HL-60/S4 treated with retinoic acid at 250 ng/mL for 4 days and 3 days (cell line): ENCODE results near the gene ARHGAP15.

ENCODE experiments used
- in situ Hi-C: fragments of 300-500 bp; cut with MboI; formaldehyde crosslinking; loops from 2 replicates; pipeline ENCODE4 v1.7.0; 2022; ENCODE audit warnings: low sequenced_read_pairs

ARHGAP15 gene

DNA sequence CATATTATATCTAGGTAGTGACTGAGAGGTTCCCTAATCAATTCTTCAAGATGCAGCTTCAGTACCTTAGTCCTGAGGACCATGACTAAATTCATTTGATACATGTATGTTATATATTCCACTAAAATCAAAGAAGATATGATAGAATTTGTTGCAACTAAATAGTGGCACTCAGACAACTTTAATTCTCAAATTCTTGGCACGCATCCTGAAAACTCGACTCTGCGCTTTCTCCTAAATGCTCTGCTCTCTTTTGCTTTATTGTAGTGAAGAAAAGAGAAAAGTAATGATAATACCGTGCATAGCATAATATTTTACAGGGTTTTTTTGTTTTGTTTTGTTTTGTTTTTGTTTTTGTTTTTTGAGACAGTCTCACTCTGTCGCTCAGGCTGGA is 475.3 kb downstream of the ARHGAP15 start:
- in situ Hi-C loops = no loop called here

DNA sequence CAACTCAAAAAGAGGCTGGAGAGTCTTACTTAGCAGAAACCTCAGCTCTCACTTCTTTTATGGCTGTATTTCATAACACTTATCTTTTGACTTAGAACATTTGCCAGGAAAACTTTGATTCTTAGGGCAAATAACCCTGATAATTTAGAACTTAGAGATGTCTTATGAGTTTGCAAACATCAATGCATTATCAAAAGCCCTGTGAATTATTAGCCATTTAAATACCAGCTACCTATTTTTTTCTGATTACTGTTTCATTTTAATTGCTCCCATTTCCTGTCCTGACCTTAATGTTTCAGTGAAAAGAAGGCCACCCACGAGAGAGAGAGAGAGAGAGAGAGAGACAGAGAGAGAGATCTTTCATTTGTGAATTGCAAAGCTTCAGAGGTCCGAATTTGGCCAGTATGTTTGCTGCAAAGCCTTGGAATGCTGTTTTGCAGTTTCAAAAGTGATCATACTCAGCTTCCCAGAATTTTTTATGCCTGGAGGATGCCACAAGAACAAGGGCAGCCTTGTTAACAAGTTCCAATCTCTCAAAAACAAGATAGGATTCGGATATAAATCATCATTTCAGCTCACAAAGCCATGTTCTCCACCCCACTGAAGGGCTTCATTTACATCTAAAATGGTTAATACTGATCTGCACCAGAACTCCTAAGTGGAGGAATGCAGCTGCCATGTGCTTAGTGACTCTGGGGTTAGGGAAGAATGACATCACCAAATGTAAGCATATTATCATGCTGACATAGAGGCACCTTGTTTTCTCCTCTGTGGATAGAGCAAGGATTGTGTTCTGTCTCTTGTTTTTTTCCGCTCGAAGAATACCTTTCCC is 478.2 kb downstream of the ARHGAP15 start:
- in situ Hi-C loops = no loop called here

DNA sequence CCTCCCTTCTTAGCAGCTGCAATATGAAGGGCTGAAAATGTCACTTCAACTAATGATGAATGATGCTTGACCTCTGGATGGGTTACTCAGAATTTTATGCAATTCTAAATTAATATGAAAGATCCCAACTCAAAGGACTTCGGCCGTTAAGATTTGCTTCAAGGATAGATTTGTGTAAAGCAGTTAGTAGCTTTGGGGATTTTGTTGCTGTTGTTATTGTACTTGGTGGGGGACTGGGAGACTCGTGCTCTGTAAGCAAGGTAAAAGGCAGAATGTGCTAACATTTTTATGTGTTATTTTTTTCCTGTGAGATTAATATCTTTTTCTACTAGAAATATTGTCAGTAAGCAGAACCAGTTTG is 478.8 kb downstream of the ARHGAP15 start:
- in situ Hi-C loops = no loop called here

DNA sequence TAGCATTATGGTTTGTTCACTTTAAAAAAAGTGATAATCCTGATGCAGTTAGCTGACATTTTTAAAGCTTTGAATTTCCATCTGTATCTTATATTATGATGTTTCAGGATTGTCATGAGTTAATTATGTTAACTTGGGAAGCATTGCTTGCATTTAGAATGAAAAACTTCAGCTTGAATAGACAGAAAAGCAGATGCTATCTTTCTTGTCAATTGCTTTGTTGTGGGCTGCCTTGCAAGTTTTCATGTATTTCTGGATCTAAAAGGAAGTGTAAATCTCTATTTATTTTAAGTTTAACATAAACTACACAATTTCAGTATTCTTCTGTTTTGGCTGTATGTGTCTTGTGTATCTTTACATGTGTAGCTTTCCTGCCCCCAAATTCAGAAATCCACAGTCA is 479.5 kb downstream of the ARHGAP15 start:
- in situ Hi-C loops = no loop called here

DNA sequence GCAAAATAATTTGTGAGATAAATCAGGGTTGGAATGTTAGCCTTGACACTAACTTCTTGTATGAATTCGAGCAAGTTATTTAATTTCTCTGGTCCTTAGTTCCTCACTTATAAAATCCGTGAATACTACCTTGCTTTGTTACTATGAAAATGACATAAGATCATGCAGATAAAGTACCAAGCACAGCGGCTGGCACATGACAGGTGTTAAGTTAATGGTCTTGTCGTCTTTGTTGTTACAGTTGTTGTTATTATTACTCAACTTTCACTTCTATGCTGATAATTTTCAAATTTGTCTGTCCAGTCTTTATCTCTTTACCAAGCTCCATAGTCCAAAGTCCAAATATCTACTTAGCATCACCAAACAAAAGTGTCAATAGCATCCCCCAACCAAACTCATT is 482.1 kb downstream of the ARHGAP15 start:
- in situ Hi-C loops = no loop called here

DNA sequence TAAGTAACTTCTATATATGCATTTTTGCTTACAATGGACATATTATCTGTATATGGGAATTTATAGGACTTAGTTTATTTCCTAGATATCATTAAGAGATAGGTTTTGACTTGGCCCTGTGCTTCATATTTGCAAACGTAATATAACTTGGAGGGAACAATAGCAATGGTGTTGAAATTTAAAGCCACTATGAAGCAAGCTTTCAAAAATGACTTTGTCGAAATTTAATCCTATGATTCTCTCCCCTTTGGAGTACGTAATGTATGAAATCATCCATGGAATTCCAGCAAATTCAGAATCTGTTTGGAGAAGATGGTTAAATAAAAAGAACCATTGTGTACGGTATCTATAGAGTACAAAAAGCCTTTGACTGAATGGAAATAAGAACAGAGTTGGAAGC is 486.3 kb downstream of the ARHGAP15 start:
- in situ Hi-C loops = no loop called here

DNA sequence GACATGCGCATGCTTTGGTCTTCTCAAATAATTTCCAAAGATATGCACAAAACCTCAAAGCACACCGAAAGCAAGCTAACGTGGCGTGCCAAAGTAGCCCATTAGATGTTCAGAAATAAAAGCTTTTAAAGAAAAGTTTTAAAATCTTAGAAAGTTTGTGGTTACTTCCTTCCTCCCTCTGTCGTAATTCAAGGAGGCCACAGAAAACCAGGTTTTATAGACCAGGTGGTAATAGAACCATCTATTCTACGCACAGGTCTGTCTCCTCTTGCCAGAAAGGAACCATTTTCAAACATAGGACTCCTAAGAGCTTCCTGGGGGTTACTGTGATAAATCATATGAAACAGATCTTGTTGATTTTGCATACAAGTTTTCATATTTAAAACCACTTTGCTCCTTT is 487.2 kb downstream of the ARHGAP15 start:
- in situ Hi-C loops = no loop called here

DNA sequence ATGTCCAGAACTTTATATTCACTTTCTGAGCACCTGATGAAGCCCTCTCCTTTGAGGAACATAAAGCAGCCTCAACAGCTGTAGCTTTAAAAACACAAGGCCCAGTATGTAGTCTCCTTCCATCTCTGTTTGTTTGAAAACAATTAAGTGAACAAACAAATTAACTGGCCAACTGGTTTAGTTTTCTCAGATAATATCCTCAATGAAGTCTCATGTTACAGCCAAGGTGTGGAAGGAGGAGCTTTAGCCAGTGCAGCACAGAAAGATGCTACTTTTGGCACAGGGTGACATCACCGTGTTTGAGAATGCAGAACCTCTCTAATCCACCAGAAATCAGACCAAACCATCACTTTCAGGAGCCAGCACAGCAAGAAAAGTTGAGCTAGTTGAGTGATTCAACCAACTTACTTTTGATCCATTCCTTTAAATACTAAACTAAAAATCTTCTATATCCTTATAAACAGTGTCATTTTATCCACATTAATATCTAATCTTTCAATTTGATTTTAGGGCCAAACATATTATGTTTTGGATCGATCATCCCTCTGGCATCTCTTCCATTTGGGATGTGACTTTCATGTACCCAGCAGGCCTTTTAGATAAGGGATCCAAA is 488.7 kb downstream of the ARHGAP15 start:
- in situ Hi-C loops = no loop called here

DNA sequence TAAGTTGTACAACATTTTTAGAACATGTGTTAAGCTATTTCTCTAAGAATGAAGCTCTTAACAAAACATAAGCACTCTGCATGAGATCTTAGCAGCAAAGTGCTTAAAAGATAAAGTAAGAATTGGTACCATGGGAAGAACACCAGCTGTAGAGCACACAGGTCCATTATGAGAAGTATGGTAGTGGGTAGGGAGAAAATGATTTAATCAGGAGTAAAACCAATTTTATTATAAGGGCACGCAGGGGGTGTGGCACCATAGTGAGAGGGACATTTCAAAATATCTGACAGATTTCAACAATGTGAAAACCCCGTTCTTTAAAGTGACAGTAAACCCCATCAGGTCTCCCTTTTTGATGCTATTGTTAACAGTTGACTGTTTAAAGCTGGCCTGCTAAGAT is 492.9 kb downstream of the ARHGAP15 start:
- in situ Hi-C loops = no loop called here

DNA sequence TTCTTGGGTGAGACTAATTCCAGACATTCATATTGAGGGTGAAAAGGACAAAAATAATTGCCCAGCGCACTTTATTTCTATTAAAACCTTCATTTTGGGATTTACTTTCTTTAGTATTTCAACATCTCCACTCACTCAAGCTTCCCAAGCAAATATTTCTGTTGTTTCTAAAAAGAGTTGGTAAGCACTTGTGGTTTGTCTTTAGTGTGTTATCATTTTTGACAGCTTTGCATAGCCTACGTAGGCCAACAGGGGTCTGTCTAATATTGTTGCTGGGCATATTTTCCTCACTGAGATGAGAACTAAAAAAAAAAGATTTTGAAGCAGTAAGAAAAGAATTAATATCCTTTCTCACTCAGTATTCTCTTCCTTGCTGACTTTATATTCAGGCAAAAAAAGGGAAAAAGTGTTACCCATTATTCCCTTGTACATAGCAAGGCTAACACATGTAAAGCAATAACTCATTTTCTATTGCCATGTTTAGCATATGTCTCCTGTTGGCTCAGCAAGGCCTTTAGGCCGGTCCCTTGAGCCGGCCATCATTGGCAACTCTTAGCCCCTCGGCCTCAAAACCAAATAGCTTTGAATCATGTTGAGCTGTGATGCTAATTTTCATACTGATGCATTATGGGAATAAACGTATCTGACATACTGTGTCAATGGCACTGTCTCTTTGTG is 494.2 kb downstream of the ARHGAP15 start:
- in situ Hi-C loops = no loop called here

DNA sequence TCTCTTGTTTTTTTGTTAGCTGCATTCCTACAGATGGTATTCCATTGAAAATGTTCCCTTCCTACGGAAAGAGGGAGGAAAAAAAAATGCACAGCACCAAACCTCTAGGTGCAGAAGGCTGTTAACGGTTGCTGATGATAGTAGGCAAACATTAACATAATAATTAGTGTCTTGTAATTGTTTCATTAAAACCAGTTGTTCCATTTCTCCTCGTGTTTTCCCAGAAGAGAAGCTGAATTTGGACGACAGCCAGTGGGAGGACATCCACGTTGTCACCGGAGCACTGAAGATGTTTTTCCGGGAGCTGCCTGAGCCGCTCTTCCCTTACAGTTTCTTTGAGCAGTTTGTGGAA is 494.7 kb downstream of the ARHGAP15 start:
- in situ Hi-C loops = no loop called here

DNA sequence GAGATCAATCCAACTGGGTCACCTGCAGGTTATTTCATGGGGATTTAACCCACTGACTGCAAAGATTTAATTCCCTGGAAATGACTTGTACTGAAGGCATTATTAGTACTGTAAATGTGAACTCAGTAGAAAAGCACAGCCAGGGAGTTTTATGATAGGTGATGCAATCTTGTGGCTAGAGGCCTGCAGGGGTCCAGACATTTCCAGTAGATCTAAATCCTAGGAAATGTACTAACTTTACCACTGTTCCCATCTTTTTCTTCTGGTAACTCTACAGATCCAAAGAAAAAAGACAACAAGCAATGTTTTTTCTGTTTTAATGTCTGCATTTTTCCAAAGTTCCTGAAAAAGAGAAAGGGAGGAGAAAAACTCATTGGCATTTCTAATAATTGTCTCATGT is 500.1 kb downstream of the ARHGAP15 start:
- in situ Hi-C loops = no loop called here

DNA sequence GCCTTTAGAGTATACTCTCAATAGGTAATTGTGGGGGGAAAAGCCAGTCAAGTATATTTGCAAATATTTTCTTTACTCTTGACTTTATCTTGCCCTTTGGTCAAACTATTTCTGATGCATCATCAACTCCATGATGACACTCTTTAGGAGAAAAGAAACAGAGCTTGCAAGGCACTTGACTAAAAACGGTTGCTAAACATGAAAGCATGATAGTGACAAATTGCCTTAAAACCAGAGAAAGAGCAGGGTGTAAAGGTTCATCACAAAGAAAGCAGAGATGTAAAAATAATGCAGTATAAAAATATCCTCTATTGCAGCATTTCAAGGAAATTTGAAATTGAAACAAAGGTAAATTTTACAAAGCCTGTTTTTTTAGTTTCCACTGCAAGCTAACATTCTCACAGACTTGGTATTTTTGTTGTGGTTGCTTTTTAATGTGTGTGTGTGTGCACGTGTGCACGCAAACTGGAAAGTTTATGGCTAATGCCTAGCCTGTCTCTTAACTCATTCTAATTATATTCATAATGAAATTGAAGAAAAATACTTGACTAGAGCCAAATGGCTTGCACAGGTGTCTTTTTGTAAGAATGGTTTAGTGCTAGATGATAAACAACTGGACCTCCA is 503.6 kb downstream of the ARHGAP15 start:
- in situ Hi-C loops = no loop called here

DNA sequence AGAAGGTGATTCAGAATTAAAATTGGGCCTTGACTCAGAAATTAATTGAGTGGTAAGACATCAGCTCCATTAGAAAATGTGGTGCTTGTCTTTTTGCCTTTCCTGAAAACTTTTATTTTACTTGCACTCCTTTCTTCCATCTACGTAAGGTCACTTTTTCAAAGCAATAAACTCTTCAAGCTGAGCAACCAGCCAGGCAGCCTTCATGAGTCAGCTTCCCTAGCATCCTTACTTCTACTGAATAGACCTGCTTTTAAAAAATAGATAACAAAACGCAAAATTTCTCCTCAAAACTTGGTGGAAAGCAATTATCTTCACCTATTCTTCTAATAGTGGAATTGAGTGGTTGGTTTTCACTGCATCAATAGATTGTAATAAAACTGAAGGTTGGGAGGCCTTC is 504.2 kb downstream of the ARHGAP15 start:
- in situ Hi-C loops = no loop called here

DNA sequence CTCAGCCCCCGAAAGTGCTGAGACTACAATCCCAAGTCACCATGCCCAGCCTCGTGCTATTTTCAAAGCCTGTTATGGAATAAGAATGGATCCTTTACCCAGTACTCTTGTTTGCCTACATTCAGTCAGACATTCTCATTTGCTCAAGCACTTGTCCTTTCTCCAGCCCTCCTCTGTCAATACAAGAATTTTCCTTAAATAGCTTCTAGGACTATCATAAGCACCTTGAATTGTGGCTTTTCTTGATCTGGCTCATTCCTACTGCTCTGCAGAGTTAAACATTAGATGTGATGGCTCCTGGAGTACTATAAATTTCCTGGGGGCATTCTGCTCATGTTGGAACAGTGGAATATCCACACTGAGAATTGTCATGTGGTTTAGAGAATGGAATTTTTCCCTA is 506.1 kb downstream of the ARHGAP15 start:
- in situ Hi-C loops = no loop called here

DNA sequence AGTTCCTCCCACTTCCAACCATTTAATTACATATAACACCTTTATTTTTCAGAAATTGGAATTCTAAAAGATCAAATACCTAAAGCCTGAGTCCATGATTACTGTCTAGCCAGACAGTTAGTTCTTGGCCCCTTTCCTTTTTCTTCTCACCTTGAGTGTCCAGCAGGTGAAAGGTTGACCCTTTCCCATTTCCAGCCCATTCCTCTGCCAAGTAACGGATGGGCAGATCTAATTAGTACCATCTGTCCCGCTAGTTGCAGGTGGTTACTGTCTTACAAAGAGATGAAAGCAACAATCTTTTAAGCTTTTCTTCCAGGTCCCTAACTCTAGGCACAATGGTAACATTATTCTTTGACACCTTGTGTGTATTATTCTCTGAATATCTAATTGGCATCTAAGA is 506.7 kb downstream of the ARHGAP15 start:
- in situ Hi-C loops = no loop called here

DNA sequence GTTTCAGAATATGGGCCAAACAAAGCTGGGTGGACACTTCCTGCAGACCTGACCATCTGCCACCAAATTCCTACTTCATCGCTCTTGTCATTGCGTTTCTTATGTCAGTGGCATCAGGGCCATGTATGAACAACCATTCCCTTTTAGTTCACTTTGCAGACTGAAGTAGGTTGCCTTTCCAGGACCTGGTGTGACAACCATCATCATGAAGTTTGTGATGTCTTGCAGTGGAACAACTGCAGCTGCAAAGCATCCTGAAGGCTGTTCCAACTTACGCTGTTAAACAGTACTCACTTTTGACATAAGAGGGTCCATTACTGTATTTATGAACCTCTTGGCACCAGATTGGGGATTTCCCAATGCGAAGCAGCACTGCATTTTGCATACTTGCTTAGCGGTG is 511.6 kb downstream of the ARHGAP15 start:
- in situ Hi-C loops = no loop called here

DNA sequence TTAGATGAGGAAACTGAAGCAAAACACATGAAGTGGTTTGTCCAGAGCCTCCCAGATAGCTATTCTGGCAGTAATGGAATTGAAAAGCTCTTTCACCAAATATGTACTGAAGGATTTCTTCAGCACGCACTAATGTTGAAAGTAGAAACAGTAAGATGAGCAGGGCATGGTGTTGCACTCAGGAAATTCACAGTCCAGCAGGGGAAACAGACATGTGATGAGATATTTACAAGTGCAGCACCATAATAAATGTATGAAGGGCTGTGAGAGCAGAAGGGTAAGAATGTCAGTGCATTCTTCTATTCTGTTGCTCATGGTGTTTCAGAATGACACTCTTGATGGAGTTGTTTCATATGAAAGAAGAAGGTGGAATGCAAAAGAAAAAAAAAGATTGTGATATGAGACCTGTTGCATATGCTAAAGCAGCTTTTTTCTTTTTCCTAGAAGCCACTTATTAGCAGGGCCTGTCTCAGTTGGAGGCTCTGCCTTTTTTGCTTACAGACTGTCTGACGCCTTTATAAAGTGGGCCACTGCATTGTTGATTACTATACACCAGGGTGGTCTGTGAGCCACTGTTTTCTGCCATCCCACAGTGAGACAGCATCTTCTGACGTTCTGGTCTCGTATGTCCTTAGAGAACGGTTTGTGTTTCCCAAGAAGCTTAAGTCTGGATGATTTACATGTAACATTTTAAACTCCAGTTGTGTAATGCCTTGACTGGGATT is 516.9 kb downstream of the ARHGAP15 start:
- in situ Hi-C loops = no loop called here

DNA sequence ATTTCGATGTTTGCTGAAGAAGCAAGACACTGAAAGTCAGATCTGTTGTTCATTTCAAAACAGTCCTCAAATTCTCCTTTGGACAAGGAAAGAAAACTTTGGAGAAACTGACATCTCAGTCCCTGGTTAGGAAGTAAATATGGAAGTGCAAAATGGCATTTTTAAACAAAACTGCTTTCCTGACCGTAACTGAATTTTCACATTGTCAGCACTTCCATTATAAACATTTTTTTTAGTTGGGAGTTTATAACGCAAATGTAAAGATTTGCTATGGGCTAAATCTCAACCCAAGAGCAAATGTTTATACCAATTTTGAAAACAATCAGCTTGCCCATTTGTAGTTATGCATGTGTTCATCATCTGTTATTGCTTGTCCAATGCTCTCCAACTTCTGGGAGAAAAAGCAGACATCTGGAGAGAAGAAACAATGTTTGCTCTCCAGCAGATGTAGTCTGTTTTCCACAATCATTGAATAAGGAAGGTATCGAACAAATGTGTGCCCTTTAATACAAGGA is 520.1 kb downstream of the ARHGAP15 start:
- in situ Hi-C loops = no loop called here

DNA sequence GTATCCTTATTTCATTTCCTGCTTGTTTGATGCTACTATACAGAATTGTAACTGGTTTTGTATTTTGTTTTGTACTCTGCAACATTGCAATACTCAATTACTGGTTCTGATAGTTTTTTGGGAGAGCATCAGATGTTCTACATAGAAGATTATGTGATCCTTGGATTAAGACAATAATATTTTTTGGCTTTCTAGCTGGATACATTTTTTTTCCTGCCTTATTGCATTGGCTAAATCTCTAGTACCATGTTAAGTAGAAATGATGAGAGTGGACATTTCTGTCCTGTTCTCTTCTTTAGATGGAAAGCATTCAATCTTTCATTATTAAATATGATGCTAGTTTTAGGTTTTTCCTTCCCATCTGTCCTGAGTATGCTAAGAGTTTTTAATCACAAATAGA is 523.5 kb downstream of the ARHGAP15 start:
- in situ Hi-C loops = no loop called here

DNA sequence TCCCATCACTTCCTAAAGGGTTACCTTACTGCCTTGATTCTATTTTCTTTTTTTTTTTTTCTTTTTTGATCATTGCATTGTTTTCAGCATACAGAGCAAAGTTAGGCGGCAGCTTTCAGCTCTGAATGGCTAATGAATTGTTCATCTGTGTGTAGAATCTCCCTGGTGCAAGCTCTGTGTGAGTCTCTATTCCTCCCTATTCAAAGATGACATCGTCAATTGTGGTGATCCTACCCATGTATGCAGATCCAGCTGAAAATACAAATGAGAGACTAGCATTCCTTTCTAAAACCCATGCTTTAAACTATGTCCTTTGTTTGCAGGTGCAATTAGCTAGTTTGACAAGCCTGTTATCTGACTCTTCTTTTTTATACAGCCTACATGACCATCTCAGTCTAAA is 539.0 kb downstream of the ARHGAP15 start:
- in situ Hi-C loops = no loop called here
